Measurements from ENCODE around the gene DUSP15.

GRCh38 chr20:31818376-31818908 is 51.9 kb downstream of the DUSP15 start:
- TF ChIP-seq CTCF (IDR thresholded peaks at IDR 0.05) (no peak), POLR2A (IDR thresholded peaks at IDR 0.05) (no peak)
